HFFc6 (cell line): ENCODE results near the gene TDRKH. TPM values are rescaled to one million over a fixed set of nuclear protein-coding genes. Genes with fewer than 3 reads are reported as not detected.

Experiments used
- DNase-seq: peaks from one replicate; pipeline ENCODE4 v3.0.0-alpha.2; 2018
- H3K27ac Mint-ChIP-seq: 2 replicates; pipeline ENCODE4 v1.8.0; 2020; ENCODE audit warnings: mild to moderate bottlenecking, mixed read lengths
- H3K27me3 Mint-ChIP-seq: 2 replicates; pipeline ENCODE4 v1.8.0; 2021; ENCODE audit warnings: mild to moderate bottlenecking, moderate library complexity, mixed read lengths; ENCODE audit not compliant: insufficient read depth
- H3K36me3 Mint-ChIP-seq: 2 replicates; pipeline ENCODE4 v1.8.0; 2021; ENCODE audit warnings: low read depth, mixed read lengths
- H3K4me1 Mint-ChIP-seq: 2 replicates; pipeline ENCODE4 v1.8.0; 2020; ENCODE audit warnings: low read depth, mixed read lengths
- H3K4me3 Mint-ChIP-seq: 2 replicates; pipeline ENCODE4 v1.8.0; 2020; ENCODE audit warnings: mild to moderate bottlenecking, moderate library complexity, mixed read lengths
- H3K9me3 Mint-ChIP-seq: 2 replicates; pipeline ENCODE4 v1.8.0; 2020; ENCODE audit warnings: mild to moderate bottlenecking, mixed read lengths
- total RNA-seq, 6 experiments: library from RNA; stranded (reverse); fragmentation: NEBNext Ultra II Directional; extraction: Animal tissue kit (Norgen Biotek cat#: 25700); gene quantifications; 2 replicates in 1 of 6; 3 replicates in 5 of 6; pipeline ENCODE4 v1.2.3, GENCODE V29; 2021
- TF ChIP-seq, protein P1 (sequence below): fragments of 200-600 bp; sonication (generic); IDR thresholded peaks from 2 replicates; pipeline ENCODE4 v1.5.0; 2021; ENCODE audit warnings: antibody characterized with exemption, mild to moderate bottlenecking

TDRKH gene
- total RNA-seq, 6 experiments from 2014 or later, result 1.1 to 2.0 (median 1.5) TPM

- TF ChIP-seq, protein P1, sequence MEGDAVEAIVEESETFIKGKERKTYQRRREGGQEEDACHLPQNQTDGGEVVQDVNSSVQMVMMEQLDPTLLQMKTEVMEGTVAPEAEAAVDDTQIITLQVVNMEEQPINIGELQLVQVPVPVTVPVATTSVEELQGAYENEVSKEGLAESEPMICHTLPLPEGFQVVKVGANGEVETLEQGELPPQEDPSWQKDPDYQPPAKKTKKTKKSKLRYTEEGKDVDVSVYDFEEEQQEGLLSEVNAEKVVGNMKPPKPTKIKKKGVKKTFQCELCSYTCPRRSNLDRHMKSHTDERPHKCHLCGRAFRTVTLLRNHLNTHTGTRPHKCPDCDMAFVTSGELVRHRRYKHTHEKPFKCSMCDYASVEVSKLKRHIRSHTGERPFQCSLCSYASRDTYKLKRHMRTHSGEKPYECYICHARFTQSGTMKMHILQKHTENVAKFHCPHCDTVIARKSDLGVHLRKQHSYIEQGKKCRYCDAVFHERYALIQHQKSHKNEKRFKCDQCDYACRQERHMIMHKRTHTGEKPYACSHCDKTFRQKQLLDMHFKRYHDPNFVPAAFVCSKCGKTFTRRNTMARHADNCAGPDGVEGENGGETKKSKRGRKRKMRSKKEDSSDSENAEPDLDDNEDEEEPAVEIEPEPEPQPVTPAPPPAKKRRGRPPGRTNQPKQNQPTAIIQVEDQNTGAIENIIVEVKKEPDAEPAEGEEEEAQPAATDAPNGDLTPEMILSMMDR, result no peak
- H3K4me3 Mint-ChIP-seq, result no peak overlapping the region
- DNase-seq, result no peak
- no peak overlapping the region for H3K27ac Mint-ChIP-seq
- peaks cover 64% of the 10 kb centered on the region for H3K27me3 Mint-ChIP-seq
- H3K36me3 Mint-ChIP-seq, result no peaks in the 10 kb centered on the region
- no peaks in the 10 kb centered on the region; the same call in 1 of the 2 replicates for H3K4me1 Mint-ChIP-seq
- H3K9me3 Mint-ChIP-seq, result no peaks in the 10 kb centered on the region
Measured at GRCh38 chr1:151822404-151822803, 32.1 kb upstream of the TDRKH start.

- Mint-ChIP-seq H3K4me1 (no peaks in the 10 kb centered on the region; the same call in 1 of the 2 replicates), H3K27ac (no peak overlapping the region), H3K4me3 (no peak overlapping the region)
Measured at GRCh38 chr1:151820940-151821339, 30.6 kb upstream of the TDRKH start.

DNA sequence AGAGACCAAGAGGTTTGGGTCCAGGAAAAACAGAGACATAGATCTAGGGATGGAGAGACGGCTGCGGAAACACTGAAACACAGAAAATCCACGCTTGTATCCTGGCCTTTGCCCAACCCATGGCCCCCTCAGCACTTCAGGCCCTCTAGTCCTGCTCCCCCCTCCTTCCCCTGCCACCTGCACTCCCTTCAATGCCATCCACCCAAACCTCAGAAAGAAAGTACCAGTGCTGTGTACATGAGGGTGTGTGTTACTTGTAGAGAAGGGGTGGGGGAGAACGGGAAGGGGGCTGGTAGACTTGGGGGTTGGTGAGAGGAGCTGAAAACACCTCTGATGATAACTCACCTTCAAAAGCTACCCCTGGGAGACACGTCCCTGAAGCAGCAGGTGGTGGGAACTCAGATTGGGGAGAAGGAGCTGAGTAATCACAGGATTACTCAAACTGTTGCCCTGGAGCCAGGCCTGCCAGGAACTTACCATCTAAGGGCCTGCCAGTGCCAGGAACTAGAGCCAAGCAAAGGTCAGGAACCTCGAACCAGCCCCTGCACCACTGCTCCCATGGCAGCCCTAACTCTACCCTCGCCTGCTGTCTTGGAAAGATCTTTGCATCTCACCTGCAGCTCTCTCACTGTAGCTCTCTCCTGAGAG, 29.8 kb upstream of the TDRKH start:
- no peak overlapping the region for H3K4me3 Mint-ChIP-seq
- no peak for DNase-seq
- H3K36me3 Mint-ChIP-seq, result no peaks in the 10 kb centered on the region
- no peaks in the 10 kb centered on the region for H3K9me3 Mint-ChIP-seq
- H3K4me1 Mint-ChIP-seq, result no peaks in the 10 kb centered on the region; the same call in 1 of the 2 replicates
- H3K27ac Mint-ChIP-seq, result no peak overlapping the region
- TF ChIP-seq, protein P1, result no peak
- H3K27me3 Mint-ChIP-seq, result peaks cover 71% of the 10 kb centered on the region

More at GRCh38 chr1:151820940-151821339, 30.6 kb upstream of the TDRKH start:
- Mint-ChIP-seq H3K9me3 (no peaks in the 10 kb centered on the region), H3K27me3 (peaks cover 72% of the 10 kb centered on the region), H3K36me3 (no peaks in the 10 kb centered on the region)
- no peak for DNase-seq
- TF ChIP-seq, protein P1, result no peak

GRCh38 chr1:151819227-151819835, 29.0 kb upstream of the TDRKH start:
- Mint-ChIP-seq H3K4me1 (no peaks in the 10 kb centered on the region; the same call in 1 of the 2 replicates), H3K9me3 (no peaks in the 10 kb centered on the region), H3K4me3 (no peak overlapping the region), H3K27me3 (peaks cover 67% of the 10 kb centered on the region), H3K27ac (no peak overlapping the region), H3K36me3 (no peaks in the 10 kb centered on the region)
- DNase-seq, result no peak
- TF ChIP-seq, protein P1, result no peak

- no peak overlapping the region for H3K27ac Mint-ChIP-seq
- no peaks in the 10 kb centered on the region for H3K9me3 Mint-ChIP-seq
- no peak for DNase-seq
- TF ChIP-seq, protein P1, result no peak
- no peaks in the 10 kb centered on the region for H3K36me3 Mint-ChIP-seq
- H3K4me3 Mint-ChIP-seq, result no peak overlapping the region
- no peaks in the 10 kb centered on the region; the same call in 1 of the 2 replicates for H3K4me1 Mint-ChIP-seq
- peaks cover 63% of the 10 kb centered on the region for H3K27me3 Mint-ChIP-seq
Measured at GRCh38 chr1:151817353-151817730, 27.0 kb upstream of the TDRKH start.
